Endothelial cell (in vitro differentiated cells): Measurements from ENCODE around the gene GPER1. TPM values are rescaled to one million over a fixed set of nuclear protein-coding genes. Genes with fewer than 3 reads are reported as not detected.

Experiments
- DNase-seq: peaks from one replicate; pipeline ENCODE4 v3.0.0; 2021; ENCODE audit warnings: low spot score
- H3K27ac Mint-ChIP-seq: one replicate; pipeline ENCODE4 v1.8.0; 2021; ENCODE audit warnings: mixed read lengths, inconsistent platforms; ENCODE audit not compliant: unreplicated experiment
- H3K27me3 Mint-ChIP-seq: one replicate; pipeline ENCODE4 v1.8.0; 2021; ENCODE audit warnings: mild to moderate bottlenecking, moderate library complexity, mixed read lengths, inconsistent platforms; ENCODE audit not compliant: unreplicated experiment
- H3K36me3 Mint-ChIP-seq: one replicate; pipeline ENCODE4 v1.8.0; 2021; ENCODE audit warnings: mild to moderate bottlenecking, low read depth, mixed read lengths, inconsistent platforms; ENCODE audit not compliant: unreplicated experiment
- H3K4me1 Mint-ChIP-seq: one replicate; pipeline ENCODE4 v1.8.0; 2021; ENCODE audit warnings: mild to moderate bottlenecking, mixed read lengths, inconsistent platforms; ENCODE audit not compliant: unreplicated experiment
- H3K4me3 Mint-ChIP-seq: one replicate; pipeline ENCODE4 v1.8.0; 2021; ENCODE audit warnings: mild to moderate bottlenecking, mixed read lengths, inconsistent platforms; ENCODE audit not compliant: unreplicated experiment
- H3K9me3 Mint-ChIP-seq: one replicate; pipeline ENCODE4 v1.8.0; 2021; ENCODE audit warnings: mixed read lengths, inconsistent platforms; ENCODE audit not compliant: unreplicated experiment
- CTCF ChIP-seq: fragments of 200-600 bp; sonication (generic); IDR thresholded peaks from one replicate; pipeline ENCODE4 v1.5.0; 2021; ENCODE audit warnings: antibody characterized with exemption; ENCODE audit not compliant: unreplicated experiment
- total RNA-seq: library from RNA; stranded (reverse); fragmentation: NEBNext Ultra II Directional; extraction: Animal tissue kit (Norgen Biotek cat#: 25700); gene quantifications from one replicate; pipeline ENCODE4 v1.2.1, GENCODE V29; 2021; ENCODE audit not compliant: unreplicated experiment

GPER1 gene
- total RNA-seq, 1 donor from 2014 or later: 0.72 TPM

GRCh38 chr7:1052031-1052818, 35.7 kb upstream of the GPER1 start:
- Mint-ChIP-seq H3K4me1 (peaks cover 51% of the 10 kb centered on the region), H3K9me3 (no peaks in the 10 kb centered on the region), H3K27me3 (peaks cover 18% of the 10 kb centered on the region), H3K36me3 (peaks cover 6% of the 10 kb centered on the region), H3K27ac (peak overlapping the region; percentile 95), H3K4me3 (peak overlapping the region; percentile 15)
- no peak for TF ChIP-seq CTCF
- no peak for DNase-seq

- DNase-seq: peak; percentile 72
- no peaks in the 10 kb centered on the region for H3K9me3 Mint-ChIP-seq
- H3K4me1 Mint-ChIP-seq: peaks cover 44% of the 10 kb centered on the region
- peaks cover 14% of the 10 kb centered on the region for H3K27me3 Mint-ChIP-seq
- H3K27ac Mint-ChIP-seq: peak overlapping the region; percentile 95
- no peak for TF ChIP-seq CTCF
- no peak overlapping the region for H3K4me3 Mint-ChIP-seq
- H3K36me3 Mint-ChIP-seq: peaks cover 6% of the 10 kb centered on the region
These were observed 34.9 kb upstream of the GPER1 start for GRCh38 chr7:1053002-1053411.

GRCh38 chr7:1053816-1054370, 34.0 kb upstream of the GPER1 start:
- peak overlapping the region; percentile 95 for H3K27ac Mint-ChIP-seq
- H3K27me3 Mint-ChIP-seq: peaks cover 17% of the 10 kb centered on the region
- peaks cover 11% of the 10 kb centered on the region for H3K36me3 Mint-ChIP-seq
- DNase-seq: no peak
- no peaks in the 10 kb centered on the region for H3K9me3 Mint-ChIP-seq
- peak overlapping the region; percentile 37 for H3K4me3 Mint-ChIP-seq
- peaks cover 47% of the 10 kb centered on the region for H3K4me1 Mint-ChIP-seq
- TF ChIP-seq CTCF: no peak

- Mint-ChIP-seq H3K4me3 (peak overlapping the region; percentile 37), H3K27me3 (peaks cover 18% of the 10 kb centered on the region), H3K36me3 (peaks cover 11% of the 10 kb centered on the region), H3K9me3 (no peaks in the 10 kb centered on the region), H3K4me1 (peaks cover 43% of the 10 kb centered on the region), H3K27ac (peak overlapping the region; percentile 95)
- no peak for TF ChIP-seq CTCF
- DNase-seq: no peak
These were observed 33.5 kb upstream of the GPER1 start for GRCh38 chr7:1054438-1054837.

DNA sequence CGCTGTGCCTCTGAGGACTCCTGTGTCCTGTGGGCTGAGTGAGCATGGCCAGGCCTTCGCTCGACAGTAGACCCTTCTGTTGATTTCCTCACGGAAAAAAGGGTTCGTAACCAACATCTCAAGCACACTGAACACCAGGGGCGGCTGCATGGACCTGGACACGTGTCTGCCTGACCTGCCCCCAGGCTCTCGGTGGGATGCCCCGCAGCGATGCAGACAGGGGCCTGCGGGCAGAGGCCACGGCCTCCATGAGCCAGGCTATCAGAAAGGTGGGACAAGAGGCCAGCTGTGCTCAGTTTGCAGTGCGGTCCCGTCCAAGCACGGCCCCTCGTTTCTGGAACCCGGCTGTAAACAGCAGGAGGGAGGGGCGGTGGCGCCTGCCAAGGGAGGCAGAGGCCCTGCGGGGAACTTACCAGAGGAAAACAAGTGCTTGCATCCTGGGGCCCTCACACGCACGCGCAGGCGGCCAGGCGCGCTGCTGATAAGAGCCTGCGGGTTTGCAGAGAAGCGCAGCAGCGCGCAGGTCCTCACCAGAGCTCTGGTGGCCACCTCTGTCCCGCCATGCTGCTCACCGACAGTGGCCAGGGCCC, 33.0 kb upstream of the GPER1 start:
- Mint-ChIP-seq H3K4me3 (no peak overlapping the region), H3K27me3 (peaks cover 18% of the 10 kb centered on the region), H3K4me1 (peaks cover 41% of the 10 kb centered on the region), H3K36me3 (peaks cover 11% of the 10 kb centered on the region), H3K9me3 (no peaks in the 10 kb centered on the region), H3K27ac (no peak overlapping the region)
- TF ChIP-seq CTCF: no peak
- DNase-seq: no peak
